Fibroblast of mammary gland (primary cell): ENCODE results near the gene CRHR2.

Source experiments
- DNase-seq: peaks from one replicate; pipeline ENCODE4 v3.0.0-alpha.2; 2010; ENCODE audit warnings: low read depth
- H3K4me3 ChIP-seq: 2 replicates; pipeline ENCODE4 v1.5.1; 2011; ENCODE audit warnings: low read depth, mild to moderate bottlenecking, low read length, moderate library complexity; ENCODE audit not compliant: control insufficient read depth
- CTCF ChIP-seq: conservative IDR thresholded peaks from 2 replicates; pipeline ENCODE4 v1.5.1; 2011; ENCODE audit warnings: low read depth, low read length, inconsistent platforms; ENCODE audit not compliant: control insufficient read depth, insufficient read depth

Gene CRHR2

DNA sequence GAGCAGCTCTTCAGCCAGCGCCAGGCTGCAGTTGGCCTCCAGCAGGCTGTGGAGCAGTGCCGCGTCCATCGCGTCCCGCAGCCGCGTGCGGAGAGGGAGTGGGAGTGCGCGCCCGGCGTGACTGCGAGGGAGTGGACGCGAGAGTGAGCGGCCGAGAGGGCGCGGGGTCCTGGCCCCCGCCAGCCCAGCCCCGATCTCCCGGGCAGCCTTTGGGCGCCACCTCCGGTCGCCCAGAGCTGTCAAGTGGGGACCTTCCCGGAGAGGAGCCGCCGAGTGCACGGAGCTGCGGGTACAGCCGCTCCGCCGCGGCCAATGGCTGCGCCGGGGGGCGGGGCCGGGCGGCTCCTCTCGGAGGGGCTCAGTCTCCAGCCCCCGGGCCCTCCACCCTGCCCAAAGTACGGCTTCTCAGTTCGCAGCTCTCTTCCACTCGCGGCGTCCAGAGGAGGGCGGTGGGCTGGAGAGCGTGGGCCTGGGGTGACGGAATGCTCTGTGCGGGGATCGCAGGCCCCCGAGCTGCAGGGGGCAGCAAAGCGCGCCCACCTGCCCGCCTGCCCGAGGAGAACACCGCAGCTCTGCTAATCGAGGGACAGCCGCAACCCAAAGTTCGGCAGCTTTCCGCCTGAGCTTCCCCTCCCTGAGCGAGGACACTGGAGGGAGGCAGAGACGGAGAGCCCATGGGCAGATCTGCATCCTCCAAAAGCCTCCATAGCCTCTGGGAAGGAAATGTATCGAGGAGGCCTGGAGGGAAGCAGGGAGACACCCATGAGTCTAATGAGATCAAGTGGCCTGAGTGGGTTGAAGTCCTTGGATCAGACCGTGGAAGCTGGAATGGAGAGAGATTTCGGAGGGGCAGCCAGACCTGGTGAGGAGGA is at the start of gene CRHR2:
TSS of gene CRHR2 (minus strand) at position 245 of the 872 bp plus-strand sequence. CDS start at position 69, 176 bp downstream.
- no peak for DNase-seq
- no peak within 1 kb of the TSS for H3K4me3 ChIP-seq
- TF ChIP-seq CTCF: no peak

GRCh38 chr7:30731581-30731980 is 49.3 kb upstream of the CRHR2 start:
- no peak for DNase-seq
- H3K4me3 ChIP-seq: no peak overlapping the region
- no peak for TF ChIP-seq CTCF

DNA sequence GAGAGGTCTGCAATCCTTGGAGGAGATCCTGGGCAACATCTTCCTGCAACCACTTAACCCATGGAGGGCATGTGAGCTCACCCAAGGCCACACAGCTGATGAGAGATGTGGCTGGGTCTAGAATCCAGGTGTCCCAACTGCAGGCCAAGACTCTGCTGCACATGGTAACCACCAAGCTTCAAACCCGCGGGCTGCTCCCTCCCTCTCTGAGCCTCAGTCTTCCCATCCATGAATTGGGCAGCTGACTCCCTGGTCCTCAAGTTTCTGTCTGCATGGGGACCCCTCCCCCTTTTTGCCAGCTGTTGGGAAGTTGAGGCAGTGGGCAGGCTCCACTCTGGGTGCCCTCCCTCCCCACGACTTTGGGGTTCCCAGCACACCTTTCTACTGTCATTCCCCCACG is 48.7 kb upstream of the CRHR2 start:
- H3K4me3 ChIP-seq: no peak overlapping the region
- DNase-seq: no peak
- no peak for TF ChIP-seq CTCF

GRCh38 chr7:30730097-30730496 is 47.8 kb upstream of the CRHR2 start:
- no peak for DNase-seq
- TF ChIP-seq CTCF: no peak
- H3K4me3 ChIP-seq: no peak overlapping the region

DNA sequence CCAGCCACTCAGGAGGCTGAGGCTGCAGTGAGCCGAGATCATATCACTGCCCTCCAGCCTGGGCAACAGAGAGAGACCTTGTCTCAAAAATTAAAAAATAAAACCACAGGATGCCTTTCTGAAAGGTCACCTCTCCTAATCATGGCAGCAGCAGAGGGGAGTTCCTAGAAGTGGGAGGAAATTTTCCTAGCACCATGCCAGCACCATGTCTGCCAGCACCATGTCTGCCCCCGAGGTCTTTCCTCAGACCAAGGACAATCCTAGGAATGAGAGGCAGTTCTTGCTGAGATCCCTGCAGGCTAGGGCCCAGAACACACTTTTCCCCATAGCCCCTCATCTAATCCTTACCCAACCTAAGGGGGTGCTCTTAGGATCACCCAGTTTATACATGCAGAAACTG is 47.4 kb upstream of the CRHR2 start:
- TF ChIP-seq CTCF: no peak
- no peak overlapping the region for H3K4me3 ChIP-seq
- DNase-seq: no peak

GRCh38 chr7:30728591-30729100 is 46.4 kb upstream of the CRHR2 start:
- DNase-seq: no peak
- H3K4me3 ChIP-seq: no peak overlapping the region
- no peak for TF ChIP-seq CTCF
